Stimulated activated CD8-positive, alpha-beta memory T cell treated with anti-CD3 and anti-CD28 coated beads, Interleukin-15, amount 100 ng/mL, for 24 hours (primary cell): ENCODE measurements around the gene LUC7L2.
"Not testable (repeated sequence)": the region's sequence is repeated elsewhere in the genome, so short reads cannot be mapped to it uniquely, and the experiment has no call there.

ENCODE experiments used
- DNase-seq: peaks from one replicate; pipeline ENCODE4 v3.0.0-alpha.2; 2020; ENCODE audit warnings: low read depth

Gene LUC7L2

GRCh38 chr7:139359366-139360209 is at the start of gene LUC7L2:
Gene LUC7L2 (plus strand): TSS chr7:139359894. CDS start chr7:139360262, 368 bp downstream.
- peak; percentile 94 for DNase-seq

GRCh38 chr7:139317939-139318505 is 41.7 kb upstream of the LUC7L2 start:
- no peak for DNase-seq

- no peak for DNase-seq
Observed at GRCh38 chr7:139321071-139321745, 38.5 kb upstream of the LUC7L2 start.

GRCh38 chr7:139324709-139325108 is 35.0 kb upstream of the LUC7L2 start:
- not testable (repeated sequence) for DNase-seq

GRCh38 chr7:139328375-139328774 is 31.3 kb upstream of the LUC7L2 start:
- no peak for DNase-seq

GRCh38 chr7:139329119-139329518 is 30.6 kb upstream of the LUC7L2 start:
- DNase-seq, result no peak

DNA sequence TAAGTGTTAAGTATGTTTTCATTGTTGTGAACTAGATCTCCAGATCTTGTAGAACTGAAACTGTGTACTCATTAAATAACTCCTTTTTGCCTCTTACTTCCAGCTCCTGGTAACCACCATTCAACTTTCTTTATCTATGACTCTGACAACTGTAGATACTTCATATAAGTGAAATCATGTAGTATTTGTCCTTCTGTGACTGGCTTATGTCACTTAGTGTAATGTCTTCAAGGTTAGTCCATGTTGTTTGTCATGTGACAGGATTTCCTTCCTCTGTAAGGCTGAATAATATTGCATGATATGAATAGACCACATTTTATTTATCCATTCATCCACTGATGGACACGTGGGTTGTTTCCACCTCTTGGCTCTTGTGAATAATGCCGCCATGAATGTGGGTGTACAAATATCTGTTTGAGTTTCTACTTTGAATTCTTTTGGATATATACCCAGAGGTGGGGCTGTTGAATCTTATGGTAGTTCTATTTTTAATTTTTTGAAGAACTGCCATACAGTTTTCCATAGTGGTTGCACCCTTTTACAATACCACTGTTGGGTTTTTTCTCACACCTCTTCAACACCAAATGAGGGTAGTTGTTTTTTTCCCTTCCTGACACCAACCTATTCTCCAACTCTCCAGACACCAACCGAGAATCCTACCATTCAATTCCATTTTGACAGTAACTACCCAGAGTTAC is 29.2 kb upstream of the LUC7L2 start:
- DNase-seq, result no peak

DNA sequence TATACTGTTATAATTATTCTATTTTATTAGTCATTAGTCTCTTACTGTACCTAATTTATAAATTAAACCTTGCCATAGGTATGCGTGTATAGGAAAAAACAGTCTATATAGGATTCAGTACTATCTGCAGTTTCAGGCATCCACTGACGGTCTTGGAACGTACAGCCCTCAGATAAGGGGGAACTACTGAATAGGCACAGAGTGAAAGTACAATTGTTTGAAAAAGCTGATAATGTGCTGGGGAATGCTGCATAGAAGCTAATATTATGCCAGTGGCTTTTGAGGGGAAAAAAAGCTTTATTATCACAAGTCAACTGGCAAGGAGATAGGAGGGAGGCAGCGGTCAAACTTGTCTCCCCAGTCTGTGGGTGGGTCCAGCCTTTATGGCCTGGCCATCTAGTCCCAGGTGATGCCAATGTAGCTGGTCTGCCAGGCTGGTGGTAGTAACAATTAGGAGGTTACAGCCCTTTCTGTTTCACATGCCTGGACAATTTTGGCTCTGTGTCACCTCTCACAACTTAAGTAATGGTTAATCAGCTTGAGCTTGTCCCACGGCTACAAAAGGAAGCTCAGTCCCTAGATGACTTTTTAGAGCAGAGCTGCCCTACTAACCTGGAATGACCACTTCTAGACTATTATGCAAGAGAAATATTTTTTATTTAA is 26.9 kb upstream of the LUC7L2 start:
- DNase-seq, result no peak

- not testable (repeated sequence) for DNase-seq
Observed at GRCh38 chr7:139333443-139333842, 26.3 kb upstream of the LUC7L2 start.

DNA sequence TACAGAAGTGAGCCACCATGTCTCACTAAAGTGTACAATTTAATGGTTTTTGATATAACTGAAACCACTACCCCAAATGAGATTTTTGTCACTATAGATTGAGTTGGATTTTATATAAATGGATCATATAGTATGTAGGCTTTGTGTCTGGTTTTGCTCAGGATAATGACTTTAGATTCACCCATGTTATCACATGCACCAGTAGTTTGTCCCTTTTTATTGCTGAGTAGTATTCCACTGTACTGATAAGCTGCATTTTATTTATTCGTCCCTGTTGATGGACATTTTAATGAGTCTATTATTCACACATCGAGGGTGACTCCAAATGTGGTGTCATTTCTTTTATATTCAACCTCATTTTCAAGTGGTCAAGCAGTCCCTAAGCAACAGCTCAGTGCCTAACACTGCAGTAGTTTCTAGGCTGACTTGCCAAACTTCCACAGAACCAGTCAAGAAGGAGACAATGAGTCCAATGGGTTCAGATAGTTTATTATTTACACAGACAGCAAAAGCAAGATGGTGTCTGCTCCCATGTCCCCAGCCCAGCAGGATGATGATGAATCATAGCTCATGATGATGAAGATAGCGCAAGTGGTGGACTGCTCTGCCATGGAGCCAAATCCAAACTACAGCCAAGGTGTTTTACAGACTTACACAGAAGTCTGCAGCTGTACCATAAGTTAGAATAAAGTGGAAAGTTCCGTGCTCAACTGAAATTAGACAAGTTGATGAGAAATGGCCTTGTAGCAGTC is 25.1 kb upstream of the LUC7L2 start:
- no peak for DNase-seq

GRCh38 chr7:139339025-139339424 is 20.7 kb upstream of the LUC7L2 start:
- no peak for DNase-seq

DNA sequence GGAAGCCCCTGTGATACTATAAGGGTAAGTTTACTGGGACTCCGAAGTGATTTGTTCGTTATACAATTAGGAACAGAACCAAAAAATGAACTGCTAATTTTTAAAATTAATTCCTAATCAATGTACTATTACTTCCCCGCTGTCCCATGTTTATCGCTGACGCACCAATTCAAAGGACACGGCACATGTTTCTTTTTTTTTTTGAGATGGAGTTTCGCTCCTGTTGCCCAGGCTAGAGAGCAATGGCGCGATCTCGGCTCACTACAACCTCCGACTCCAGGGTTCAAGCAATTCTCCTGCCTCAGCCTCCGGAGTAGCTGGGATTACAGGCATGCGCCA is 20.0 kb upstream of the LUC7L2 start:
- DNase-seq, result no peak

DNA sequence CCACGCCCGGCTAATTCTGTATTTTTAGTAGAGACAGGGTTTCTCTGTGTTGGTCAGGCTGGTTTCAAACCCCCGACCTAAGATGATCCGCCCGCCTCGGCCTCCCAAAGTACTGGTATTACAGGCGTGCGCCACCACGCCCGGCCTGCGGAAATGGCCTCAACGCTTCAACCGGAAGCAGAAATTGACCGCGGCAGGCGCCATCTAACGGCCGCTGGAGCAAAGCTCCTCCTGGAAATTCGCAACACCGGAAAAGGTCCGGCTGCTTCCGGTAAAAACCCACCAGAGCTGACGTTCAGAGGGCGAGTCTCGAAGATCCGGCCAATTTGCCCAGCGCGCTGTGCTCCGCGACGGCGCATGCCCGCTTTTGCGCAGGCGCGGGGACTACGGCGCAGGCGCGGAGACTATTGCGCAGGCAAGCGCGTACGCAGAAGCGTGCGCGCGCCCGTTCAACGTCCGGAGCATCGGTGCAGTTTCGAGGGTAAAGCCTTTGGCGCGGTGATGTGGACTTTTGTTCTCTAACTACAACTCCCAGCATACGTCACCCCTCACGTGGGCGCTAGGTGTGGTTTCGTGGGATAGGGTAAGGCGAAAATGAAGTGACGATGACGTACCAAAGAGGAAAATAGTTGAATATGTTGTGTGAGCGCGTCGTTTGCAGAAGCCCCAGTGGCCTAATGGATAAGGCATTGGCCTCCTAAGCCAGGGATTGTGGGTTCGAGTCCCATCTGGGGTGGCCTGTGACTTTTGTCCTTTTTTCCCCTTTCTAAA is 19.5 kb upstream of the LUC7L2 start:
- DNase-seq, result peak; percentile 90

DNA sequence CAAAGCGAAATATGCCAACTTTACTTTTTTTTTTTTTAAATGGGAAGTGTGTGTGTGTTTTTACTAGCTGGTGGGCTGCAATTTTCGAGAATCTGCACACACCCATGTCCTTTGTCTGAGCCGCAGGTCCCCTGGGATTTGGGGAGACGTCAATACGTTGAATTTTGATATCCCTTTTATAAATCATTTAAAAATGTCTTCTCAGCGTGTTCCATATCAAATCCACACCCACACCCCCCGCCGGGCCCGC is 19.0 kb upstream of the LUC7L2 start:
- no peak for DNase-seq

DNA sequence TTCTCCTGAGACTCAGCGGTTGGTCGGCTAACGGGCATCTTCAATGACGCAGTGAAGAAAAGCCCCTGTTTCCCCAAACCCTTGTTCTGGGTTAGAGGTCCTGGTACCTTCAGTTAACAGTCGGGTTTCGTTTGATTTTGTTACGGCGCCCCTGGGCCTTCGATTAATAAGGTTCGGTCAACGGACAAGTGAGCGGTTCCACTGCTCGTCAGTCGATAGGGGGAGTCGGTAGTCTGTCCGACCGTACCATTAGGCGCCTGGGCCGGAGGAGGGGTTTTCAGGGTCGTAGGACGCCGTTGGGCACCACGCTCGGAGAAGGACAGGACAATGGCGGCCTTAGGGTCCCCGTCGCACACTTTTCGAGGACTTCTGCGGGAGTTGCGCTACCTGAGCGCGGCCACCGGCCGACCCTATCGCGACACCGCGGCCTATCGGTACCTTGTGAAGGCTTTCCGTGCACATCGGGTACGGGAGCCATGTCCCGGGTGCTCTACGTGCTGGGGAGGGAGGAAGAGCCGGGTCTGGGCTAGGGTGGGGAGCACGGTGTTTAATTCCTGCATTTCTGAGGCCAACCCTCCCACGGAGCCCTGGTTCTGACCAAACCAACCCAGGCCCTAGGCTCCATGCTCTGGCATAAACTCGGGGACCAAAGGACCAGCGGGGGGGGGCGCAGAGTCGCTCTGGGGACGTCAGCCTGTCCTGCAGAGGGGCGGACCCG is 18.5 kb upstream of the LUC7L2 start, which contains the start of gene FMC1:
Gene FMC1, plus strand, starts transcription at position 280 of the 718 bp plus-strand sequence. Its CDS starts 48 bp downstream, at position 328.
- peak; percentile 52 for DNase-seq

DNA sequence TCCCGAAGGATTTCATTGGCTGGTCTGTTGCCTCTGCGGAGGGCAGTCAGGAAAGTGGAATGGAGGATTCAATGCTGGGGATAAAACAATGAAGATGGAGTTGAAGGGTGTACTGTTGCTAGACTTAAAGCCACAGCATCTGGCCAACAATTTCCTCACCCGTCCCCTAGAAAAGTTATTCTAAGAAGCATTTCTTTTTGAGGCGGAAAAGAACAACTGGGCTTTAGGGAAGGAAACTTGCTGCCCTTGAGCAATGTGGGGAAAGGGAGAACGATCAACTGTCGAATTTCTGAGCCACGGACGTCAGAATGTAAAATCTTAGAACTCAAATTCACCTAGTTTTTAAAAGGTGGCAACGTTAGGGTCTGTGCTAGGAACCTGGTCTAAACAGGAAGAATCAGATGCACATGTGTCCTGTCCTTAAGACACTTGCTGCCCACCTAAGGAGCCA is 17.9 kb upstream of the LUC7L2 start:
- no peak for DNase-seq

DNA sequence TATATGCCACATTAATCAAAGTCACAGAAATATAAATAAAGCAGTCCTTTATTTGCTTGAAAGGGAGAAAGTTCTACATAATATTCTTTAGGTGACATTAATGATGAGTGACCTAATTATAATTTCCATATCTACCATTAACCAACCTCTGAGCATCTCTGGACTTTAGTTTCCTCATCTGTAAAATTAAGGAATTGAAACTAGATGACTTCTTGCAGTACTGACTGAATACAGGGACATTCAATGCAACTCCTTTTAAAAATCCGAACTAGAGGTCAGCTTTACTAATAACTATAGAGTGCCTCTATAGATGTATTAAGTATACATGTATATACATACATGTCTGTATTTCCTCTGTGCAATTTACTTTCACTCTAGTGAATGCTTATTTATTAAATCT is 14.7 kb upstream of the LUC7L2 start:
- no peak for DNase-seq

GRCh38 chr7:139351027-139351426 is 8.7 kb upstream of the LUC7L2 start:
- no peak for DNase-seq

- no peak for DNase-seq
Observed at GRCh38 chr7:139354729-139355128, 5.0 kb upstream of the LUC7L2 start.

DNA sequence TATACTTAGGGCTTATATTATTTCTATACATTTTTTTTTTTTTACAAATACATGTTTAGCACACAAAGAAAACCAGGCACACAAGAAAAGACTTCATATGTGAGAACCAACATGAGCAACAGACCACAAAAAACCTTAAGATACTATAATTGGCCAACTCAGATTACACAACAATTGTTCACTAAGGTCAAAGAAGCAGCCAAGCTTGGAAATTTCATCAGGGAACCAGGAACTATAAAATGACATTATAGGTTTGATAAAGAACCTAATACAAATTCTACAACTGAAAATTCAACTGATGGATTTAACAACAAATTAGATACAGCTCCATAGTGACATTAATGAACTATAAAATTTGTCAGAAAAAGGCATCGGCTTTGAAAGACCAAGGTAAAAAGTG is 4.4 kb upstream of the LUC7L2 start:
- no peak for DNase-seq
